K562 (cell line): ENCODE data around the gene YAF2. TPM values are rescaled to one million over a fixed set of nuclear protein-coding genes. Genes with fewer than 3 reads are reported as not detected.

ENCODE experiments used
- BCL6 ChIP-seq: fragments of 250-450 bp; sonication (Bioruptor Pico); IDR thresholded peaks from 2 replicates; pipeline ENCODE4 v1.4.0; 2020
- DPF2 ChIP-seq: fragments of 450-650 bp; IDR thresholded peaks from 2 replicates; pipeline ENCODE4 v1.6.1; 2016
- FIP1L1 ChIP-seq: fragments of 200-400 bp; formaldehyde crosslinking; IDR thresholded peaks from 2 replicates; pipeline ENCODE4 v1.6.1; 2018; ENCODE audit warnings: mild to moderate bottlenecking, low read depth, low read length; ENCODE audit not compliant: poor library complexity, severe bottlenecking
- FOS ChIP-seq: IDR thresholded peaks from 3 replicates; pipeline ENCODE4 v1.6.1; 2011; ENCODE audit not compliant: insufficient read length; ENCODE audit errors: extremely low read depth
- FOXM1 ChIP-seq, 2 experiments: fragments of 450-650 bp in 1 of 2; sonication (generic) in 1 of 2; formaldehyde crosslinking in 1 of 2; IDR thresholded peaks; 2 replicates each; pipeline versions ENCODE4 v1.6.1 to v1.9.0; 2017 to 2022; ENCODE audit warnings: low read depth in 2 of 2, mild to moderate bottlenecking in 2 of 2, missing genetic modification reagents in 1 of 2, moderate library complexity in 1 of 2
- GABPA ChIP-seq: fragments of 200-800 bp; sonication (Bioruptor generic); conservative IDR thresholded peaks from 2 replicates; pipeline ENCODE4 v1.6.1; 2016; ENCODE audit warnings: low read depth, missing genetic modification characterization, missing compliant biosample characterization
- JUN ChIP-seq, 2 experiments: sonication (generic) in 1 of 2; formaldehyde crosslinking in 1 of 2; IDR thresholded peaks; 2 replicates each; pipeline versions ENCODE4 v1.6.1 to v1.8.0; 2012 to 2022; ENCODE audit warnings: borderline replicate concordance in 2 of 2, mild to moderate bottlenecking in 2 of 2, improper control_type of control experiment in 1 of 2, low read depth in 1 of 2, low read length in 1 of 2, missing genetic modification reagents in 1 of 2
- KAT2B ChIP-seq: IDR thresholded peaks from one replicate; pipeline ENCODE4 v1.6.1; 2012; ENCODE audit warnings: low read depth, mild to moderate bottlenecking, control low read depth, inconsistent platforms, low read length, moderate library complexity
- MTA1 ChIP-seq: fragments of 450-650 bp; IDR thresholded peaks from 2 replicates; pipeline ENCODE4 v1.6.1; 2017; ENCODE audit warnings: borderline replicate concordance
- POLR3G ChIP-seq: IDR thresholded peaks from 2 replicates; pipeline ENCODE4 v1.6.1; 2011; ENCODE audit not compliant: insufficient read length, insufficient replicate concordance; ENCODE audit errors: extremely low read depth
- PURB ChIP-seq: sonication (generic); formaldehyde crosslinking; IDR thresholded peaks from 2 replicates; pipeline ENCODE4 v1.9.0; 2021; ENCODE audit warnings: low read depth, mild to moderate bottlenecking, missing genetic modification reagents
- RBM22 ChIP-seq: fragments of 200-400 bp; formaldehyde crosslinking; IDR thresholded peaks from 2 replicates; pipeline ENCODE4 v1.6.1; 2018; ENCODE audit warnings: low read length, low read depth; ENCODE audit not compliant: poor library complexity, severe bottlenecking
- SMAD4 ChIP-seq: fragments of 250-450 bp; sonication (Bioruptor Pico); conservative IDR thresholded peaks from 2 replicates; pipeline ENCODE4 v1.8.0; 2021; ENCODE audit warnings: inconsistent platforms, mild to moderate bottlenecking, moderate library complexity
- ZFP1 ChIP-seq: fragments of 450-650 bp; formaldehyde crosslinking; IDR thresholded peaks from 2 replicates; pipeline ENCODE4 v1.4.0; 2020; ENCODE audit warnings: mild to moderate bottlenecking, mixed read lengths
- ZNF146 ChIP-seq: IDR thresholded peaks from one replicate; pipeline ENCODE4 v1.6.1; 2018; ENCODE audit warnings: missing compliant biosample characterization; ENCODE audit not compliant: unreplicated experiment
- ZNF224 ChIP-seq: sonication (generic); formaldehyde crosslinking; IDR thresholded peaks from 2 replicates; pipeline ENCODE4 v1.8.0; 2022; ENCODE audit warnings: mild to moderate bottlenecking, missing genetic modification reagents
- ZNF274 ChIP-seq: IDR thresholded peaks from 2 replicates; pipeline ENCODE4 v1.6.1; 2011; ENCODE audit warnings: low read depth, mild to moderate bottlenecking, low read length, moderate library complexity, borderline replicate concordance
- ZNF57 ChIP-seq: fragments of 450-650 bp; formaldehyde crosslinking; IDR thresholded peaks from 2 replicates; pipeline ENCODE4 v1.4.0; 2020; ENCODE audit warnings: mild to moderate bottlenecking, moderate library complexity
- polyA plus RNA-seq, 8 experiments: library from polyadenylated mRNA; depleted of rRNA in 4 of 8; stranded (reverse) in 5 of 8; unstranded in 3 of 8; fragments of >200 nt; fragmentation: Nextera tagmentation in 2 of 8; fragmentation: Illumina TruSeq in 1 of 8; extraction: Ambion mirVana in 2 of 8; extraction: Trizol in 1 of 8; gene quantifications; 2 replicates each; pipeline versions ENCODE4 v1.2.1 to v1.2.3, GENCODE V29; 2011 to 2014; ENCODE audit warnings: inconsistent platforms in 1 of 8, missing spikeins in 1 of 8
- total RNA-seq, 7 experiments: library from RNA; depleted of rRNA in 6 of 7; stranded (reverse); fragments of >200 nt in 6 of 7; fragmentation: Illumina TruSeq in 2 of 7; extraction: Trizol in 2 of 7; gene quantifications; 2 replicates each; pipeline versions ENCODE4 v1.2.1 to v1.2.3, GENCODE V29; 2011 to 2021; ENCODE audit warnings: low replicate concordance in 1 of 7
- TF ChIP-seq, protein P1 (sequence below): sonication (generic); formaldehyde crosslinking; IDR thresholded peaks from 2 replicates; pipeline ENCODE4 v1.8.0; 2023; ENCODE audit warnings: missing genetic modification reagents, mild to moderate bottlenecking, borderline replicate concordance
- TF ChIP-seq, protein P2 (sequence below): fragments of 250-450 bp; sonication (Bioruptor Pico); IDR thresholded peaks from 2 replicates; pipeline ENCODE4 v1.5.0; 2022; ENCODE audit warnings: mild to moderate bottlenecking

The YAF2 gene
- total and polyA plus RNA-seq, 9 of the 15 experiments (the other 6 are each of a cell fraction or from before 2014, with no cell fraction given), result 10.6 to 26.4 (median 21.3) TPM

DNA sequence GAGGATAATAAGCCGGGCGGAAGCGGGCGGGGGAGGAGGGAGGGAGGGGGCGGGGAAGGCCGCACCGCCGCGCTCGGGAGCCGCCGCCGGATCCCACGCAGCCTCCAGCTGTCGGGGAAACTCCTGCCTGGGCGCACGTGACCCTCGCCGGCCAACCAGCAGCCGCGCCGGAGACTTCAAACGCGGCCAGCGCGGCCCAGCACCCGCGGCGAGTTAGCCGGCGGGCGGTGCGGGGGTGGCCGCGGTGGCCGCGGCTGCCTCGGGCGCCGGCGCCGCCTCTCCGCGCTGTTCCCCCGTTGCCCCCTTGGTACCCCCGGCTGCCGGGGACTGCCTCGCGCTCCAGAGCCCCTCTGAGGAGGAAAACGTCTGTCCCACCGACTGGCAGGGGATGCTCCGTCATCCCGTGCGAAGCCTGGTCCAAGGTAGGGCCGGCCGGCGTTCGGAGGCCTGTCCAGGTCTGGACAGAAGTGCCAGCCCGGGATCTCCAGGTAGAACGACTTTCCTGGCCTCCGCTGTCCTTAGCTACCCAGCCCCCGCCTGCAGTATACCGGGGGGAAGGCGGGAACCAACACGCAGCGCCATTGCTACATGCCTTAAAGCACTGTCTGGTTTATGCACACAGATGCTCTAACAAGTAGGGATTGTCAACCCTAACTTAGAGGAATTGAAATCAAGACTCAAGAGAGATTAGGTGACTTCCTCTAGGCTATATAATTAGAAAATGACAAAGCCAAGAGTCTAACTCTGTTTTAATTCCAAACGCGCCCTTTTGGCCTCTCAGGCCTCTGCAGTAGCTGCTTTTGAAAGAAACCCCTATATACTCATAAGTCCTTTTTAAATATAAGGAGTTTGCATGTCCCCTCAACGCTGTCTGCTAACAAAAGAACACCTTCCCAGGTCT lies at the start of gene YAF2 (continued):
- TF ChIP-seq, protein P1, sequence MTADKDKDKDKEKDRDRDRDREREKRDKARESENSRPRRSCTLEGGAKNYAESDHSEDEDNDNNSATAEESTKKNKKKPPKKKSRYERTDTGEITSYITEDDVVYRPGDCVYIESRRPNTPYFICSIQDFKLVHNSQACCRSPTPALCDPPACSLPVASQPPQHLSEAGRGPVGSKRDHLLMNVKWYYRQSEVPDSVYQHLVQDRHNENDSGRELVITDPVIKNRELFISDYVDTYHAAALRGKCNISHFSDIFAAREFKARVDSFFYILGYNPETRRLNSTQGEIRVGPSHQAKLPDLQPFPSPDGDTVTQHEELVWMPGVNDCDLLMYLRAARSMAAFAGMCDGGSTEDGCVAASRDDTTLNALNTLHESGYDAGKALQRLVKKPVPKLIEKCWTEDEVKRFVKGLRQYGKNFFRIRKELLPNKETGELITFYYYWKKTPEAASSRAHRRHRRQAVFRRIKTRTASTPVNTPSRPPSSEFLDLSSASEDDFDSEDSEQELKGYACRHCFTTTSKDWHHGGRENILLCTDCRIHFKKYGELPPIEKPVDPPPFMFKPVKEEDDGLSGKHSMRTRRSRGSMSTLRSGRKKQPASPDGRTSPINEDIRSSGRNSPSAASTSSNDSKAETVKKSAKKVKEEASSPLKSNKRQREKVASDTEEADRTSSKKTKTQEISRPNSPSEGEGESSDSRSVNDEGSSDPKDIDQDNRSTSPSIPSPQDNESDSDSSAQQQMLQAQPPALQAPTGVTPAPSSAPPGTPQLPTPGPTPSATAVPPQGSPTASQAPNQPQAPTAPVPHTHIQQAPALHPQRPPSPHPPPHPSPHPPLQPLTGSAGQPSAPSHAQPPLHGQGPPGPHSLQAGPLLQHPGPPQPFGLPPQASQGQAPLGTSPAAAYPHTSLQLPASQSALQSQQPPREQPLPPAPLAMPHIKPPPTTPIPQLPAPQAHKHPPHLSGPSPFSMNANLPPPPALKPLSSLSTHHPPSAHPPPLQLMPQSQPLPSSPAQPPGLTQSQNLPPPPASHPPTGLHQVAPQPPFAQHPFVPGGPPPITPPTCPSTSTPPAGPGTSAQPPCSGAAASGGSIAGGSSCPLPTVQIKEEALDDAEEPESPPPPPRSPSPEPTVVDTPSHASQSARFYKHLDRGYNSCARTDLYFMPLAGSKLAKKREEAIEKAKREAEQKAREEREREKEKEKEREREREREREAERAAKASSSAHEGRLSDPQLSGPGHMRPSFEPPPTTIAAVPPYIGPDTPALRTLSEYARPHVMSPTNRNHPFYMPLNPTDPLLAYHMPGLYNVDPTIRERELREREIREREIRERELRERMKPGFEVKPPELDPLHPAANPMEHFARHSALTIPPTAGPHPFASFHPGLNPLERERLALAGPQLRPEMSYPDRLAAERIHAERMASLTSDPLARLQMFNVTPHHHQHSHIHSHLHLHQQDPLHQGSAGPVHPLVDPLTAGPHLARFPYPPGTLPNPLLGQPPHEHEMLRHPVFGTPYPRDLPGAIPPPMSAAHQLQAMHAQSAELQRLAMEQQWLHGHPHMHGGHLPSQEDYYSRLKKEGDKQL (CRISPR knock-in tag), result no peak
- TF ChIP-seq ZNF224 (no peak), JUN (IDR thresholded peaks at IDR 0.05; ENCODE audit: borderline replicate concordance, low read depth, low read length) (no peak), JUN (CRISPR knock-in tag; IDR thresholded peaks at IDR 0.05; ENCODE audit: borderline replicate concordance) (no peak), ZNF57 (CRISPR knock-in tag) (no peak), GABPA (tag) (peak; percentile 76; the same call in 1 of the 2 replicates), ZNF146 (CRISPR knock-in tag) (no peak), FOS (no peak), MTA1 (no peak), KAT2B (no peak), BCL6 (CRISPR knock-in tag) (no peak), FOXM1 (IDR thresholded peaks at IDR 0.05; ENCODE audit: low read depth) (no peak), FOXM1 (CRISPR knock-in tag; IDR thresholded peaks at IDR 0.05; ENCODE audit: low read depth) (no peak), POLR3G (no peak), RBM22 (no peak), FIP1L1 (no peak), DPF2 (no peak), SMAD4 (CRISPR knock-in tag) (peak; percentile 59), ZNF274 (no peak), ZFP1 (CRISPR knock-in tag) (no peak), PURB (no peak)
- TF ChIP-seq, protein P2, sequence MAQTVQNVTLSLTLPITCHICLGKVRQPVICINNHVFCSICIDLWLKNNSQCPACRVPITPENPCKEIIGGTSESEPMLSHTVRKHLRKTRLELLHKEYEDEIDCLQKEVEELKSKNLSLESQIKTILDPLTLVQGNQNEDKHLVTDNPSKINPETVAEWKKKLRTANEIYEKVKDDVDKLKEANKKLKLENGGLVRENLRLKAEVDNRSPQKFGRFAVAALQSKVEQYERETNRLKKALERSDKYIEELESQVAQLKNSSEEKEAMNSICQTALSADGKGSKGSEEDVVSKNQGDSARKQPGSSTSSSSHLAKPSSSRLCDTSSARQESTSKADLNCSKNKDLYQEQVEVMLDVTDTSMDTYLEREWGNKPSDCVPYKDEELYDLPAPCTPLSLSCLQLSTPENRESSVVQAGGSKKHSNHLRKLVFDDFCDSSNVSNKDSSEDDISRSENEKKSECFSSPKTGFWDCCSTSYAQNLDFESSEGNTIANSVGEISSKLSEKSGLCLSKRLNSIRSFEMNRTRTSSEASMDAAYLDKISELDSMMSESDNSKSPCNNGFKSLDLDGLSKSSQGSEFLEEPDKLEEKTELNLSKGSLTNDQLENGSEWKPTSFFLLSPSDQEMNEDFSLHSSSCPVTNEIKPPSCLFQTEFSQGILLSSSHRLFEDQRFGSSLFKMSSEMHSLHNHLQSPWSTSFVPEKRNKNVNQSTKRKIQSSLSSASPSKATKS (CRISPR knock-in tag), result no peak
